ENCODE data around the gene ZNF662.

The ZNF662 gene

GRCh38 chr3:42891042-42891441 is 14.9 kb upstream of the ZNF662 start:
- DNase-seq, result no peak

- DNase-seq, result no peak
Measured at GRCh38 chr3:42892169-42892568, 13.8 kb upstream of the ZNF662 start.

- no peak for DNase-seq
Measured at GRCh38 chr3:42892807-42893206, 13.1 kb upstream of the ZNF662 start.

- DNase-seq, result no peak
Measured at GRCh38 chr3:42894698-42895579, 11.0 kb upstream of the ZNF662 start.

- no peak for DNase-seq
Measured at GRCh38 chr3:42895580-42895868, 10.4 kb upstream of the ZNF662 start.

GRCh38 chr3:42898896-42899675 is 6.9 kb upstream of the ZNF662 start:
- no peak for DNase-seq

- no peak for DNase-seq
Measured at GRCh38 chr3:42900226-42901072, 5.5 kb upstream of the ZNF662 start.

- DNase-seq, result no peak
Measured at GRCh38 chr3:42901073-42901415, 4.9 kb upstream of the ZNF662 start.

GRCh38 chr3:42902257-42902656 is 3.7 kb upstream of the ZNF662 start:
- no peak for DNase-seq

- no peak for DNase-seq
Measured at GRCh38 chr3:42904076-42904475, 1.9 kb upstream of the ZNF662 start.

GRCh38 chr3:42905740-42906069 is 237 bp upstream of the ZNF662 start:
- DNase-seq, result no peak

GRCh38 chr3:42906848-42907183 is 874 bp downstream of the ZNF662 start:
- DNase-seq, result no peak

GRCh38 chr3:42908675-42909074 is 2.7 kb downstream of the ZNF662 start:
- no peak for DNase-seq

- no peak for DNase-seq
Measured at GRCh38 chr3:42911551-42911950, 5.6 kb downstream of the ZNF662 start.

- no peak for DNase-seq
Measured at GRCh38 chr3:42914771-42915515, 9.0 kb downstream of the ZNF662 start.

- no peak for DNase-seq
Measured at GRCh38 chr3:42923606-42924005, 17.7 kb downstream of the ZNF662 start.

GRCh38 chr3:42926310-42926709 is 20.4 kb downstream of the ZNF662 start:
- no peak for DNase-seq

GRCh38 chr3:42934111-42934510 is 28.2 kb downstream of the ZNF662 start:
- no peak for DNase-seq

- DNase-seq, result no peak
Measured at GRCh38 chr3:42934910-42935309, 29.0 kb downstream of the ZNF662 start.

GRCh38 chr3:42935472-42935871 is 29.5 kb downstream of the ZNF662 start:
- no peak for DNase-seq

GRCh38 chr3:42936157-42936981 is 30.4 kb downstream of the ZNF662 start:
- no peak for DNase-seq

GRCh38 chr3:42937334-42937733 is 31.4 kb downstream of the ZNF662 start:
- no peak for DNase-seq
